Measurements from ENCODE around the gene KLHL1. TPM values are rescaled to one million over a fixed set of nuclear protein-coding genes. Genes with fewer than 3 reads are reported as not detected.

The KLHL1 gene
- total and polyA plus RNA-seq, 2 of the 4 experiments (the other 2 are of a cell fraction) = not detected

DNA sequence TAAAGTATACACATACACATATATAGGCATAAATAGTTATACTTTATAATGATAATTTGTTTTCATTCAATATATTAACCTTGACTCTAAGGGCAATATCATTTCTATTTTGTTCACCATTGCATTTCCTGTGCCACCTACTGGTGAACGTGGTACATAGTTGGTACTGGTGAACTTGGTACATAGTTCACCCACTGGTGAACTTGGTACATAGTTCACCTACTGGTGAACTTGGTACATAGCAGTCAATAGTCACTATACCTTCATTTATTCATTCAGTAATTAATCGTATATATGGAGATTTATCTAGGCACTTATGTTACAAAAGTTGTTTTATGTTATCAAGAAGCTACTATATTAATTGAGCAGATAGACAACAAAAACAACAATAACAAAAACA lies 173.2 kb downstream of the KLHL1 start:
- H3K56ac ChIP-seq (ENCODE audit: extremely low read depth, insufficient read depth, low read length) = no peak overlapping the region
- ChIA-PET POLR2A (ENCODE audit: unreplicated experiment) (no interaction called here), CTCF (no interaction called here)
- H4K91ac ChIP-seq (ENCODE audit: insufficient read depth, low read depth, low read length) = no peak overlapping the region
- H3K36me3 ChIP-seq (ENCODE audit: control insufficient read depth, insufficient read depth, low read length) = no peaks in the 10 kb centered on the region
- H4K20me1 ChIP-seq (ENCODE audit: insufficient read depth, low read length) = no peaks in the 10 kb centered on the region
- no peak overlapping the region for H3K4me3 ChIP-seq (ENCODE audit: insufficient read depth, low read depth, low read length)
- no peak overlapping the region for H3K27ac ChIP-seq (ENCODE audit: insufficient read depth, low read length)
- H3K4me2 ChIP-seq (ENCODE audit: low read depth, low read length) = no peak overlapping the region
- TF ChIP-seq POLR2A (IDR thresholded peaks at IDR 0.05; ENCODE audit: low read depth, low read length) = no peak
- TF ChIP-seq NFE2L2 (IDR thresholded peaks at IDR 0.05; ENCODE audit: low read depth, low read length) = no peak
- TF ChIP-seq RFX5 (IDR thresholded peaks at IDR 0.05; ENCODE audit: low read depth, low read length) = no peak
- TF ChIP-seq FOS (IDR thresholded peaks at IDR 0.05; ENCODE audit: low read depth, low read length) = no peak
- no peak for TF ChIP-seq RCOR1 (IDR thresholded peaks at IDR 0.05; ENCODE audit: insufficient replicate concordance, low read length)
- TF ChIP-seq BHLHE40 (IDR thresholded peaks at IDR 0.05; ENCODE audit: low read depth, low read length) = no peak
- TF ChIP-seq MAFK (IDR thresholded peaks at IDR 0.05; ENCODE audit: low read depth, low read length) = no peak
- no peak for TF ChIP-seq MAZ (IDR thresholded peaks at IDR 0.05; ENCODE audit: borderline replicate concordance, low read depth, low read length)
- TF ChIP-seq, protein P1, sequence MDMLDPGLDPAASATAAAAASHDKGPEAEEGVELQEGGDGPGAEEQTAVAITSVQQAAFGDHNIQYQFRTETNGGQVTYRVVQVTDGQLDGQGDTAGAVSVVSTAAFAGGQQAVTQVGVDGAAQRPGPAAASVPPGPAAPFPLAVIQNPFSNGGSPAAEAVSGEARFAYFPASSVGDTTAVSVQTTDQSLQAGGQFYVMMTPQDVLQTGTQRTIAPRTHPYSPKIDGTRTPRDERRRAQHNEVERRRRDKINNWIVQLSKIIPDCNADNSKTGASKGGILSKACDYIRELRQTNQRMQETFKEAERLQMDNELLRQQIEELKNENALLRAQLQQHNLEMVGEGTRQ (IDR thresholded peaks at IDR 0.05; ENCODE audit: low read depth, low read length) = no peak
- TF ChIP-seq SMC3 (IDR thresholded peaks at IDR 0.05; ENCODE audit: low read depth, low read length) = no peak
- TF ChIP-seq, protein P2, sequence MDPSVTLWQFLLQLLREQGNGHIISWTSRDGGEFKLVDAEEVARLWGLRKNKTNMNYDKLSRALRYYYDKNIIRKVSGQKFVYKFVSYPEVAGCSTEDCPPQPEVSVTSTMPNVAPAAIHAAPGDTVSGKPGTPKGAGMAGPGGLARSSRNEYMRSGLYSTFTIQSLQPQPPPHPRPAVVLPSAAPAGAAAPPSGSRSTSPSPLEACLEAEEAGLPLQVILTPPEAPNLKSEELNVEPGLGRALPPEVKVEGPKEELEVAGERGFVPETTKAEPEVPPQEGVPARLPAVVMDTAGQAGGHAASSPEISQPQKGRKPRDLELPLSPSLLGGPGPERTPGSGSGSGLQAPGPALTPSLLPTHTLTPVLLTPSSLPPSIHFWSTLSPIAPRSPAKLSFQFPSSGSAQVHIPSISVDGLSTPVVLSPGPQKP (IDR thresholded peaks at IDR 0.05; ENCODE audit: borderline replicate concordance, low read depth, low read length) = no peak
- H3K4ac ChIP-seq (ENCODE audit: low read depth, low read length) = no peak overlapping the region
- no peak overlapping the region for H3K23ac ChIP-seq (ENCODE audit: low read depth, low read length)
- no peak overlapping the region for H2BK20ac ChIP-seq (ENCODE audit: low read depth, low read length)
- no peak for DNase-seq
- no peak overlapping the region for H2BK15ac ChIP-seq (ENCODE audit: low read depth, low read length)
- H2AK5ac ChIP-seq (ENCODE audit: low read depth, low read length) = no peak overlapping the region
- H4K5ac ChIP-seq (ENCODE audit: low read depth, low read length) = no peak overlapping the region
- H3K9me1 ChIP-seq (ENCODE audit: insufficient read depth, low read length) = no peaks in the 10 kb centered on the region
- BruUV-seq (replicated peaks) = no TSS peak
- dilution Hi-C loops (cut with HindIII; ENCODE audit: low sequenced_read_pairs, unreplicated experiment) (no loop called here), intact Hi-C loops (cut with micrococcal nuclease) (no loop called here), in situ Hi-C loops (cut with MboI; ENCODE audit: low sequenced_read_pairs) (no loop called here)
- H2BK5ac ChIP-seq (ENCODE audit: low read depth, low read length, poor library complexity, severe bottlenecking) = no peak overlapping the region
- WGBS, 2 experiments (ENCODE audit: extremely low coverage in 2 of 2, insufficient read length in 1 of 2) = no CpG with 5 or more reads among the region's 2 CpGs
- no peaks in the 10 kb centered on the region for H3K79me1 ChIP-seq (ENCODE audit: low read depth in 1 of 2, low read length in 2 of 2)
- no peak overlapping the region for H2AFZ ChIP-seq (replicated peaks; ENCODE audit: low read length, poor library complexity)
- no peak for ATAC-seq (ENCODE audit: low read depth)
- H3K4me1 ChIP-seq (ENCODE audit: control insufficient read depth, insufficient read depth, low read length) = no peaks in the 10 kb centered on the region
- no peak overlapping the region for H2AK9ac ChIP-seq (replicated peaks; ENCODE audit: low read depth, low read length, poor library complexity)
- H3K27me3 ChIP-seq (ENCODE audit: control insufficient read depth, insufficient read depth, low read length) = no peaks in the 10 kb centered on the region
- H3K9ac ChIP-seq (ENCODE audit: low read depth, low read length) = no peak overlapping the region
- H3K9me3 ChIP-seq (ENCODE audit: control insufficient read depth, insufficient read depth, low read length) = peaks cover 2% of the 10 kb centered on the region; the same call in 1 of the 2 replicates
- H3K18ac ChIP-seq (ENCODE audit: low read depth, low read length) = no peak overlapping the region
- H3K14ac ChIP-seq (replicated peaks; ENCODE audit: low read depth, low read length) = no peak overlapping the region
- H4K8ac ChIP-seq (ENCODE audit: low read depth in 2 of 2, low read length in 2 of 2) = no peak overlapping the region
- H2BK120ac ChIP-seq (ENCODE audit: low read depth, low read length) = no peak overlapping the region
